MCF 10A (cell line): Measurements from ENCODE around the gene LCP2. TPM values are rescaled to one million over a fixed set of nuclear protein-coding genes. Genes with fewer than 3 reads are reported as not detected.

ENCODE experiments used
- BruUV-seq: library from RNA; stranded (reverse); fragments of 400-500 nt; replicated peaks from 2 replicates; lab custom pipeline; 2021; lab: Mats Ljungman, UMichigan
- CTCF ChIA-PET: fragments of 300-600 bp; sonication (Branson Sonifier 250); formaldehyde crosslinking; extraction: SDS; loops from one replicate; lab custom pipeline; 2021; ENCODE audit warnings: antibody characterized with exemption, inconsistent platforms; lab: Yijun Ruan, JAX
- POLR2A ChIA-PET: fragments of 300-600, 350-650 bp; sonication (Branson Sonifier 250); formaldehyde crosslinking; extraction: SDS; loops from one replicate; lab custom pipeline; 2020; ENCODE audit warnings: antibody characterized with exemption, inconsistent platforms; lab: Yijun Ruan, JAX
- DNase-seq: peaks from one replicate; pipeline ENCODE4 v3.0.0-alpha.2; 2018; ENCODE audit not compliant: unreplicated experiment
- H3K27ac Mint-ChIP-seq: one replicate; pipeline ENCODE4 v1.8.0; 2022; ENCODE audit warnings: mild to moderate bottlenecking, low read depth, mixed read lengths; ENCODE audit not compliant: unreplicated experiment
- H3K27me3 Mint-ChIP-seq: one replicate; pipeline ENCODE4 v1.8.0; 2022; ENCODE audit warnings: mixed read lengths; ENCODE audit not compliant: insufficient read depth, unreplicated experiment
- H3K36me3 Mint-ChIP-seq: one replicate; pipeline ENCODE4 v1.8.0; 2022; ENCODE audit warnings: mild to moderate bottlenecking, moderate library complexity, mixed read lengths; ENCODE audit not compliant: insufficient read depth, unreplicated experiment
- H3K4me1 Mint-ChIP-seq: one replicate; pipeline ENCODE4 v1.8.0; 2022; ENCODE audit warnings: mixed read lengths; ENCODE audit not compliant: insufficient read depth, unreplicated experiment
- H3K4me3 Mint-ChIP-seq: one replicate; pipeline ENCODE4 v1.8.0; 2022; ENCODE audit warnings: mild to moderate bottlenecking, moderate library complexity, mixed read lengths; ENCODE audit not compliant: unreplicated experiment
- H3K9me3 Mint-ChIP-seq: one replicate; pipeline ENCODE4 v1.8.0; 2022; ENCODE audit warnings: mixed read lengths; ENCODE audit not compliant: unreplicated experiment
- intact Hi-C: fragments of 100-400 bp; cut with micrococcal nuclease; formaldehyde crosslinking; loops from 2 replicates; pipeline ENCODE4 v1.14.1; 2022
- total RNA-seq: library from RNA; stranded (reverse); gene quantifications from 2 replicates; pipeline ENCODE4 v1.2.3, GENCODE V29; 2022
- TF ChIP-seq, protein P1 (sequence below): fragments of 200-600 bp; IDR thresholded peaks from one replicate; pipeline ENCODE4 v1.8.0; 2022; ENCODE audit warnings: antibody characterized with exemption, mild to moderate bottlenecking; ENCODE audit not compliant: unreplicated experiment

LCP2 gene
- total RNA-seq, 1 experiment from 2014 or later = not detected

DNA sequence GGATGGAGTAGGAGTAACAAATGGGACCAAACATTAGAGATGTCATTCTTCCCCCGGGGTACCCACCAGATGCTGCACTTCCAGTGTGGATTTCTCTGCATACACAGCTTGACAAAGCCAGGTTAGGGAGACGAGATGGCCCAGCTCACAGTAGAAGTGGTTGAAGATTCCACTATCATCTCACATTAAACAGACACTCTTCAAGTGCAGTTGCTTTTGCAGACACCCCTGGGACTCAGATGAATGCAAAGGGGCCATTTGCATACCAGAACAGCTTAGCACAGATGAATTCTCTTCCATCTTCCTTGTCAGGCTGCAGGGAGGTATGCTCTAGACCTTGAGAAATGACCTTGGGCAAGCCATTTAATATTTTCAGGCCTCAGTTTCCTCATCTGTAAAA lies 77.4 kb downstream of the LCP2 start:
- TF ChIP-seq, protein P1, sequence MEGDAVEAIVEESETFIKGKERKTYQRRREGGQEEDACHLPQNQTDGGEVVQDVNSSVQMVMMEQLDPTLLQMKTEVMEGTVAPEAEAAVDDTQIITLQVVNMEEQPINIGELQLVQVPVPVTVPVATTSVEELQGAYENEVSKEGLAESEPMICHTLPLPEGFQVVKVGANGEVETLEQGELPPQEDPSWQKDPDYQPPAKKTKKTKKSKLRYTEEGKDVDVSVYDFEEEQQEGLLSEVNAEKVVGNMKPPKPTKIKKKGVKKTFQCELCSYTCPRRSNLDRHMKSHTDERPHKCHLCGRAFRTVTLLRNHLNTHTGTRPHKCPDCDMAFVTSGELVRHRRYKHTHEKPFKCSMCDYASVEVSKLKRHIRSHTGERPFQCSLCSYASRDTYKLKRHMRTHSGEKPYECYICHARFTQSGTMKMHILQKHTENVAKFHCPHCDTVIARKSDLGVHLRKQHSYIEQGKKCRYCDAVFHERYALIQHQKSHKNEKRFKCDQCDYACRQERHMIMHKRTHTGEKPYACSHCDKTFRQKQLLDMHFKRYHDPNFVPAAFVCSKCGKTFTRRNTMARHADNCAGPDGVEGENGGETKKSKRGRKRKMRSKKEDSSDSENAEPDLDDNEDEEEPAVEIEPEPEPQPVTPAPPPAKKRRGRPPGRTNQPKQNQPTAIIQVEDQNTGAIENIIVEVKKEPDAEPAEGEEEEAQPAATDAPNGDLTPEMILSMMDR = no peak
- DNase-seq = no peak
- Mint-ChIP-seq H3K9me3 (no peaks in the 10 kb centered on the region), H3K36me3 (no peaks in the 10 kb centered on the region), H3K4me3 (no peak overlapping the region), H3K27ac (no peak overlapping the region), H3K27me3 (no peaks in the 10 kb centered on the region), H3K4me1 (no peaks in the 10 kb centered on the region)
- BruUV-seq = no TSS peak
- CTCF ChIA-PET = interaction anchor here (0.6 to 12.5 kb wide), 11 partner anchors 12 to 514 kb away, joined by 3 to 465 read pairs (median 5); no protein-coding TSS in a partner anchor
- intact Hi-C loops = no loop called here
- POLR2A ChIA-PET = interaction anchor here (1.1 kb wide), 1 partner anchor 97 kb away, joined by 3 read pairs; no protein-coding TSS in a partner anchor

DNA sequence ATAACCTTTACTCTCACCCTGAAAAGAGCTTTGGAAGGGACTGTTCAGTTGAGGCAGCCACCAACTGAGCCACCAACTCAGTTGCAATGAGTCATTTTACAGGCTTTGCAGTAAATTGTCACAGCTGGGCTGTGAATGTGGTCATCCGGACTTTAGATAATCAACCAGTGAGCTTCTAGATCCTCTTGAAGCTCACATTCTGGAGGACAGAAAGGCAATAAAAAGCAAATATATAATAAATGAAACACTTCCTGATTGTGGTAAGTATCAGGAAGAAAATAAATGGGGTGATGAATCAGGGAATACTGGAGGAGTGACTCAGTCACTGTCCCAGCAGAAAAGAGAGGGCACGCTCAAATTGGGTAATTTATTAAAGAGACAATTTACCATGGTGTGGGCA lies 78.0 kb downstream of the LCP2 start:
- Mint-ChIP-seq H3K27ac (no peak overlapping the region), H3K4me1 (no peaks in the 10 kb centered on the region), H3K27me3 (no peaks in the 10 kb centered on the region), H3K36me3 (no peaks in the 10 kb centered on the region), H3K4me3 (no peak overlapping the region), H3K9me3 (no peaks in the 10 kb centered on the region)
- DNase-seq = peak; percentile 55
- ChIA-PET POLR2A (interaction anchor here (1.1 kb wide), 1 partner anchor 97 kb away, joined by 3 read pairs; no protein-coding TSS in a partner anchor), CTCF (interaction anchor here (0.6 to 12.5 kb wide), 16 partner anchors 12 to 1495 kb away, joined by 3 to 465 read pairs (median 3); no protein-coding TSS in a partner anchor)
- intact Hi-C loops = loop anchor here (5.0 kb wide), 1 partner anchor 37 kb away; no protein-coding TSS in a partner anchor
- TF ChIP-seq, protein P1 = no peak
- no TSS peak for BruUV-seq

DNA sequence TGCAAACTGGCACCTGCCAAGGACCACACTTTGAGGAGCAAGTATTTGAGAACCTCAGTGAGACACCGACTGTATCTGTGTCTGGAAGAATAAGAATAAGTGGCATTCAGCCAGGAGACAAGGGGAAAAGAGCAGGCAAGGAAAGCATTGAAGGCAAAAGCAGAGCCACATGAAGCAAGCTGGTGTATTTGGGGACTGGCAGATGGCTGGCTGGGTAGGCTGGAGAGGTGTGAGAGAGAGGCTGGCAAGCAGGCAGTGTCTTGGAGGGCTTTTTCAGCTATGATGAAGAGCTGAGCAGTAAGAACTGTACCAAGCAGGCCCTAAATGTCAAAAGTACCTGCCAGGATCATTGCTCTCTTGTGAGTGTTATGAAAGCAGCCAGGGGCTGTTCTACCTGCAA lies 78.9 kb downstream of the LCP2 start:
- intact Hi-C loops = loop anchor here (5.0 kb wide), 1 partner anchor 36 kb away; no protein-coding TSS in a partner anchor
- H3K4me3 Mint-ChIP-seq = no peak overlapping the region
- H3K36me3 Mint-ChIP-seq = no peaks in the 10 kb centered on the region
- H3K9me3 Mint-ChIP-seq = no peaks in the 10 kb centered on the region
- no peaks in the 10 kb centered on the region for H3K4me1 Mint-ChIP-seq
- H3K27me3 Mint-ChIP-seq = no peaks in the 10 kb centered on the region
- no peak for DNase-seq
- ChIA-PET CTCF (interaction anchor here (0.6 to 12.5 kb wide), 14 partner anchors 34 to 1494 kb away, joined by 3 to 465 read pairs (median 6); no protein-coding TSS in a partner anchor), POLR2A (interaction anchor here (0.7 kb wide), 1 partner anchor 494 kb away, joined by 3 read pairs; no protein-coding TSS in a partner anchor)
- no TSS peak for BruUV-seq
- TF ChIP-seq, protein P1 = no peak
- H3K27ac Mint-ChIP-seq = no peak overlapping the region

DNA sequence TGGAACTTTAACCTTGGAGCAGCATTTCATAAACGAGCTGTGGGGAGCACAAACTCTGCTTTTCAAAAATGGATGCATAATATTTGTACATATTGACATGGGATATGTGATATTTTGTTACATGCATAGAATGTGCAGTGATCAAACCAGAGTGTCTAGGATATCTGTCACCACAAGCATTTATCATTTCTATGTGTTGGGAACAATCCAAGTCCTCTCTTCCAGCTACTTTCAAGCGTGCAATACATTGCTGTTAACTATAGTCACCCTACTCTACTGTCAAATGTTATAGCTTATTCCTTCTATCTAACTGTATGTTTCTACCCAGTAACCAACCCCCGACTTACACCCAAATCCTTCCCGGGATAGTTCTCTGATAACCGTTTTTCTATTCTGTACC lies 79.7 kb downstream of the LCP2 start:
- TF ChIP-seq, protein P1 = no peak
- ChIA-PET CTCF (interaction anchor here (0.6 to 4.8 kb wide), 15 partner anchors 8 to 1108 kb away, joined by 3 to 100 read pairs (median 5); no protein-coding TSS in a partner anchor), POLR2A (interaction anchor here (0.6 to 1.1 kb wide), 3 partner anchors 8 to 1590 kb away, joined by 3 read pairs; no protein-coding TSS in a partner anchor)
- BruUV-seq = no TSS peak
- Mint-ChIP-seq H3K36me3 (no peaks in the 10 kb centered on the region), H3K27me3 (no peaks in the 10 kb centered on the region), H3K4me3 (no peak overlapping the region), H3K9me3 (no peaks in the 10 kb centered on the region), H3K27ac (no peak overlapping the region), H3K4me1 (no peaks in the 10 kb centered on the region)
- no peak for DNase-seq
- intact Hi-C loops = loop anchor here (2.0 to 5.0 kb wide), 2 partner anchors 36 to 517 kb away; no protein-coding TSS in a partner anchor
